ENCODE results near the gene TRAF7. TPM values are rescaled to one million over a fixed set of nuclear protein-coding genes. Genes with fewer than 3 reads are reported as not detected.

Gene TRAF7
- total RNA-seq, 1 experiment from 2014 or later = 160 TPM

DNA sequence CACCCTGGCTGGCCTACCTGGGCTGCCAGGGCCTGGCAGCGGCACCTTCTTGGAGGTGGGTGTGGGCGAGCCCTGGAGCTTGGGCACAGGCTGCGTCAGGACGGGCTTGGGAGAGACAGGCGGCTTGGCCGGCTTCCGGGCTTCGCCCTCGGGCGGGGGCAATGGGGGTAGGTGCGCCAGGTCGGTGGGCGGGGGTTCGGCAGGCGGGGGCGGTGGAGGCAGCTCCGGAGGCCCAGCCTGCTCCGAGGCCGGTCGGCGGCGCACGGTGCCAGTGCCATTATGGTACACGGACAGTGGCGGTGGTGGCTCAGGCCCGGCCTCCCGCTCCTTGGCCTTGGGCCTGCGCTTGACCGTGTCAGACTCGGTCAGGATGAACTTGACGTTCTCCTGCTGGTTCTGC, 24.0 kb downstream of the TRAF7 start:
- Histone ChIP-seq H3K27ac (ENCODE audit: low read depth, low read length) (no peak overlapping the region), H3K36me3 (ENCODE audit: control insufficient read depth in 1 of 2, insufficient read depth in 2 of 2, low read length in 2 of 2) (peaks cover 3 to 13% of the 10 kb centered on the region in 2 experiments; a peak in 2 of 4 replicates), H3K4me1 (ENCODE audit: control insufficient read depth in 1 of 2, insufficient read depth in 2 of 2, low read length in 2 of 2) (peaks cover 0 to 5% of the 10 kb centered on the region in 2 experiments; a peak in 1 of 4 replicates), H4K20me1 (ENCODE audit: insufficient read depth) (no peaks in the 10 kb centered on the region), H3K27me3 (ENCODE audit: insufficient read depth, low read length) (no peaks in the 10 kb centered on the region), H3K4me3 (replicated peaks in 1 of 2; ENCODE audit: low read depth in 1 of 2, low read length in 2 of 2) (no peak overlapping the region), H3K9ac (ENCODE audit: low read length) (no peak overlapping the region), H3K9me3 (ENCODE audit: control insufficient read depth in 1 of 2, insufficient read depth in 1 of 2, low read depth in 1 of 2, low read length in 2 of 2) (no peaks in the 10 kb centered on the region), H3K9me2 (ENCODE audit: insufficient read depth) (no peaks in the 10 kb centered on the region), H3K79me2 (ENCODE audit: insufficient read depth, low read length) (no peaks in the 10 kb centered on the region), H2AFZ (ENCODE audit: low read depth, low read length, poor library complexity, severe bottlenecking) (no peak overlapping the region), H3K4me2 (ENCODE audit: low read length) (no peak overlapping the region)
- intact Hi-C loops (cut with micrococcal nuclease) = no loop called here
- ATAC-seq (no peak), DNase-seq (ENCODE audit: low read depth, low spot score) (no peak)
- RAD21 ChIA-PET (ENCODE audit: low non-redundant PET in 1 of 2, low total read pairs in 2 of 2, uncharacterized antibody in 2 of 2, unreplicated experiment in 2 of 2) = no interaction called here
- no TSS peak for BruUV-seq (replicated peaks)
- POLR2A ChIA-PET = no interaction called here
- CTCF ChIA-PET = no interaction called here
- TF ChIP-seq RAD21 (IDR thresholded peaks at IDR 0.05; ENCODE audit: low read depth) = no peak

DNA sequence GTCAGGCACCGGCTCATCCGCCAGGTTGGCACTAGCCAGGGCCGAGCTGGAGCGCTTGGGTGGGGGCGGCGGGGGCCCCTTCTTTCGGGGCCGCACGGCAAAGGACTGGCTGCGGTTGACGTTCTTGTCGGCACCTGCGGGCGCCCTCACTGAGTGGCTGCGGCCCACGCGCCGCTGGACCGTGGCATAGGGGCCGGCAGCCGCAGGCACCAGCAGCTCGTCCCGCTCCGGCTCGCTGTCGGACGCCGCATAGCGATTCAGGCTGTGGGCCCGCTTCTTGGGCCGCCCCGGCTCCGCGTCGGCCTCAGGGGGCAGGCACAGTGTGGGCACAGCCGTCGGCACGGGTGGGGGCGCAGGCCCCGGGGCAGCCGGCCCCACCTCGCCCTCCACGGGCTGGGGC, 24.9 kb downstream of the TRAF7 start:
- Histone ChIP-seq H3K36me3 (ENCODE audit: control insufficient read depth in 1 of 2, insufficient read depth in 2 of 2, low read length in 2 of 2) (peaks cover 0 to 6% of the 10 kb centered on the region in 2 experiments; a peak in 2 of 4 replicates), H3K27ac (ENCODE audit: low read depth, low read length) (no peak overlapping the region), H3K4me1 (ENCODE audit: control insufficient read depth in 1 of 2, insufficient read depth in 2 of 2, low read length in 2 of 2) (peaks cover 0 to 5% of the 10 kb centered on the region in 2 experiments; a peak in 1 of 4 replicates), H3K4me3 (replicated peaks in 1 of 2; ENCODE audit: low read depth in 1 of 2, low read length in 2 of 2) (no peak overlapping the region), H3K79me2 (ENCODE audit: insufficient read depth, low read length) (no peaks in the 10 kb centered on the region), H3K9ac (ENCODE audit: low read length) (no peak overlapping the region), H2AFZ (ENCODE audit: low read depth, low read length, poor library complexity, severe bottlenecking) (no peak overlapping the region), H3K27me3 (ENCODE audit: insufficient read depth, low read length) (no peaks in the 10 kb centered on the region), H4K20me1 (ENCODE audit: insufficient read depth) (no peaks in the 10 kb centered on the region), H3K9me3 (ENCODE audit: control insufficient read depth in 1 of 2, insufficient read depth in 1 of 2, low read depth in 1 of 2, low read length in 2 of 2) (no peaks in the 10 kb centered on the region), H3K9me2 (ENCODE audit: insufficient read depth) (no peaks in the 10 kb centered on the region), H3K4me2 (ENCODE audit: low read length) (no peak overlapping the region)
- ChIA-PET RAD21 (ENCODE audit: low non-redundant PET in 1 of 2, low total read pairs in 2 of 2, uncharacterized antibody in 2 of 2, unreplicated experiment in 2 of 2) (no interaction called here), CTCF (no interaction called here), POLR2A (no interaction called here)
- no TSS peak for BruUV-seq (replicated peaks)
- no peak for TF ChIP-seq RAD21 (IDR thresholded peaks at IDR 0.05; ENCODE audit: low read depth)
- no peak for TF ChIP-seq YY1 (IDR thresholded peaks at IDR 0.05; ENCODE audit: extremely low read depth, insufficient replicate concordance, low read depth, low read length)
- TF ChIP-seq, protein P1, sequence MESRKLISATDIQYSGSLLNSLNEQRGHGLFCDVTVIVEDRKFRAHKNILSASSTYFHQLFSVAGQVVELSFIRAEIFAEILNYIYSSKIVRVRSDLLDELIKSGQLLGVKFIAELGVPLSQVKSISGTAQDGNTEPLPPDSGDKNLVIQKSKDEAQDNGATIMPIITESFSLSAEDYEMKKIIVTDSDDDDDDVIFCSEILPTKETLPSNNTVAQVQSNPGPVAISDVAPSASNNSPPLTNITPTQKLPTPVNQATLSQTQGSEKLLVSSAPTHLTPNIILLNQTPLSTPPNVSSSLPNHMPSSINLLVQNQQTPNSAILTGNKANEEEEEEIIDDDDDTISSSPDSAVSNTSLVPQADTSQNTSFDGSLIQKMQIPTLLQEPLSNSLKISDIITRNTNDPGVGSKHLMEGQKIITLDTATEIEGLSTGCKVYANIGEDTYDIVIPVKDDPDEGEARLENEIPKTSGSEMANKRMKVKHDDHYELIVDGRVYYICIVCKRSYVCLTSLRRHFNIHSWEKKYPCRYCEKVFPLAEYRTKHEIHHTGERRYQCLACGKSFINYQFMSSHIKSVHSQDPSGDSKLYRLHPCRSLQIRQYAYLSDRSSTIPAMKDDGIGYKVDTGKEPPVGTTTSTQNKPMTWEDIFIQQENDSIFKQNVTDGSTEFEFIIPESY (IDR thresholded peaks at IDR 0.05; ENCODE audit: extremely low read depth, insufficient replicate concordance, low read length) = no peak
- TF ChIP-seq, protein P2, sequence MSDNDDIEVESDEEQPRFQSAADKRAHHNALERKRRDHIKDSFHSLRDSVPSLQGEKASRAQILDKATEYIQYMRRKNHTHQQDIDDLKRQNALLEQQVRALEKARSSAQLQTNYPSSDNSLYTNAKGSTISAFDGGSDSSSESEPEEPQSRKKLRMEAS (IDR thresholded peaks at IDR 0.05) = no peak
- no peak for TF ChIP-seq FOSL1 (IDR thresholded peaks at IDR 0.05; ENCODE audit: low read depth)
- no peak for TF ChIP-seq EGR1 (IDR thresholded peaks at IDR 0.05; ENCODE audit: low read depth)
- TF ChIP-seq JUND (IDR thresholded peaks at IDR 0.05) = no peak
- TF ChIP-seq EZH2phosphoT487 (IDR thresholded peaks at IDR 0.05; ENCODE audit: borderline replicate concordance) = no peak
- TF ChIP-seq CBX3 (IDR thresholded peaks at IDR 0.05; ENCODE audit: low read depth) = no peak
- no peak for TF ChIP-seq POLR2AphosphoS5 (IDR thresholded peaks at IDR 0.05; ENCODE audit: low read depth, low read length)
- TF ChIP-seq, protein P3, sequence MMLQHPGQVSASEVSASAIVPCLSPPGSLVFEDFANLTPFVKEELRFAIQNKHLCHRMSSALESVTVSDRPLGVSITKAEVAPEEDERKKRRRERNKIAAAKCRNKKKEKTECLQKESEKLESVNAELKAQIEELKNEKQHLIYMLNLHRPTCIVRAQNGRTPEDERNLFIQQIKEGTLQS (IDR thresholded peaks at IDR 0.05) = no peak
- no peak for TF ChIP-seq SP1 (IDR thresholded peaks at IDR 0.05; ENCODE audit: low read depth)
- TF ChIP-seq ZFX (IDR thresholded peaks at IDR 0.05) = no peak
- TF ChIP-seq TCF7L2 (IDR thresholded peaks at IDR 0.05; ENCODE audit: borderline replicate concordance, extremely low read depth, insufficient read depth, insufficient read length) = no peak
- DNase-seq (ENCODE audit: low read depth, low spot score) (no peak), ATAC-seq (no peak)
- intact Hi-C loops (cut with micrococcal nuclease) = no loop called here
